GM23338 (cell line): ENCODE measurements around the gene KRTAP10-10. TPM values are rescaled to one million over a fixed set of nuclear protein-coding genes. Genes with fewer than 3 reads are reported as not detected.

Experiments used
- ATAC-seq: fragments of 200-7000 bp; cut with Tn5 transposase; 3 replicates; pipeline ENCODE4 v1.9.1; 2020
- DNase-seq: peaks from one replicate; pipeline ENCODE4 v3.0.0-alpha.2; 2015; ENCODE audit warnings: low spot score
- H2AFZ ChIP-seq: fragments of 200-600 bp; sonication (generic); 2 replicates; pipeline ENCODE4 v1.8.0; 2016; ENCODE audit warnings: antibody characterized with exemption, mild to moderate bottlenecking, moderate library complexity
- H3F3A ChIP-seq: fragments of 200-600 bp; sonication (generic); replicated peaks from 2 replicates; pipeline ENCODE4 v1.8.0; 2017; ENCODE audit warnings: antibody characterized with exemption, mixed run types, low read depth
- H3K27ac ChIP-seq: fragments of 200-600 bp; sonication (generic); 2 replicates; pipeline ENCODE4 v1.6.1; 2016; ENCODE audit warnings: low read depth
- H3K27me3 ChIP-seq: fragments of 200-600 bp; sonication (generic); 2 replicates; pipeline ENCODE4 v1.8.0; 2016; ENCODE audit warnings: mild to moderate bottlenecking, mixed run types, moderate library complexity; ENCODE audit not compliant: insufficient read depth
- H3K36me3 ChIP-seq: fragments of 200-600 bp; sonication (generic); 2 replicates; pipeline ENCODE4 v1.8.0; 2016; ENCODE audit warnings: mild to moderate bottlenecking; ENCODE audit not compliant: insufficient read depth
- H3K4me1 ChIP-seq: fragments of 200-600 bp; sonication (generic); 2 replicates; pipeline ENCODE4 v1.8.0; 2016; ENCODE audit warnings: mild to moderate bottlenecking, moderate library complexity; ENCODE audit not compliant: insufficient read depth
- H3K4me2 ChIP-seq: fragments of 200-600 bp; sonication (generic); 2 replicates; pipeline ENCODE4 v1.7.1; 2017; ENCODE audit warnings: mixed run types
- H3K4me3 ChIP-seq: fragments of 200-600 bp; sonication (generic); 2 replicates; pipeline ENCODE4 v1.6.1; 2016; ENCODE audit warnings: mixed run types
- H3K79me2 ChIP-seq: fragments of 200-600 bp; sonication (generic); replicated peaks from 2 replicates; pipeline ENCODE4 v1.8.0; 2017; ENCODE audit warnings: mild to moderate bottlenecking; ENCODE audit not compliant: insufficient read depth
- H3K9me2 ChIP-seq: fragments of 200-600 bp; sonication (generic); 2 replicates; pipeline ENCODE4 v1.8.0; 2017; ENCODE audit not compliant: insufficient read depth
- H4K20me1 ChIP-seq: fragments of 200-600 bp; sonication (generic); replicated peaks from 2 replicates; pipeline ENCODE4 v1.8.0; 2017; ENCODE audit warnings: mild to moderate bottlenecking; ENCODE audit not compliant: insufficient read depth
- H3K27ac Mint-ChIP-seq: 2 replicates; pipeline ENCODE4 v1.8.0; 2020; ENCODE audit warnings: inconsistent platforms, mild to moderate bottlenecking, moderate library complexity, mixed read lengths
- H3K27me3 Mint-ChIP-seq: 3 replicates; pipeline ENCODE4 v1.8.0; 2022; ENCODE audit warnings: low read depth, mild to moderate bottlenecking, moderate library complexity, mixed read lengths, inconsistent platforms; ENCODE audit not compliant: insufficient read depth, poor library complexity
- H3K36me3 Mint-ChIP-seq: 3 replicates; pipeline ENCODE4 v1.8.0; 2021; ENCODE audit warnings: low read depth, mild to moderate bottlenecking, inconsistent platforms, moderate library complexity, mixed read lengths
- H3K4me1 Mint-ChIP-seq: 3 replicates; pipeline ENCODE4 v1.8.0; 2020; ENCODE audit warnings: mild to moderate bottlenecking, inconsistent platforms, mixed read lengths
- H3K4me3 Mint-ChIP-seq: 3 replicates; pipeline ENCODE4 v1.8.0; 2021; ENCODE audit warnings: moderate library complexity, mild to moderate bottlenecking, inconsistent platforms, mixed read lengths
- H3K9me3 Mint-ChIP-seq: 3 replicates; pipeline ENCODE4 v1.8.0; 2020; ENCODE audit warnings: moderate library complexity, mild to moderate bottlenecking, inconsistent platforms, mixed read lengths
- CREB1 ChIP-seq: fragments of 250-450 bp; sonication (Bioruptor Pico); IDR thresholded peaks from 2 replicates; pipeline ENCODE4 v1.5.0; 2020; ENCODE audit warnings: low read depth, mild to moderate bottlenecking, moderate library complexity
- EZH2 ChIP-seq: fragments of 200-600 bp; sonication (generic); IDR thresholded peaks from one replicate; pipeline ENCODE4 v1.8.0; 2017; ENCODE audit warnings: antibody characterized with exemption, mild to moderate bottlenecking, low read depth; ENCODE audit not compliant: unreplicated experiment
- EZH2phosphoT487 ChIP-seq: fragments of 200-600 bp; sonication (generic); IDR thresholded peaks from one replicate; pipeline ENCODE4 v1.8.1; 2018; ENCODE audit warnings: antibody characterized with exemption; ENCODE audit not compliant: unreplicated experiment
- JUNB ChIP-seq: IDR thresholded peaks from one replicate; pipeline ENCODE4 v1.6.1; 2016; ENCODE audit warnings: antibody characterized with exemption; ENCODE audit not compliant: unreplicated experiment
- NANOG ChIP-seq: IDR thresholded peaks from 2 replicates; pipeline ENCODE4 v1.6.1; 2016; ENCODE audit warnings: antibody characterized with exemption, borderline replicate concordance
- POLR2AphosphoS5 ChIP-seq: IDR thresholded peaks from 2 replicates; pipeline ENCODE4 v1.6.1; 2016; ENCODE audit warnings: antibody characterized with exemption, low read depth
- STAT1 ChIP-seq: IDR thresholded peaks from one replicate; pipeline ENCODE4 v1.6.1; 2016; ENCODE audit warnings: antibody characterized with exemption; ENCODE audit not compliant: unreplicated experiment
- ZNF114 ChIP-seq: fragments of 250-450 bp; sonication (Bioruptor Pico); IDR thresholded peaks from 2 replicates; pipeline ENCODE4 v1.5.0; 2020; ENCODE audit warnings: mild to moderate bottlenecking, moderate library complexity
- ZNF331 ChIP-seq: fragments of 250-450 bp; sonication (Bioruptor Pico); IDR thresholded peaks from 2 replicates; pipeline ENCODE4 v1.5.0; 2020; ENCODE audit warnings: low read depth, mild to moderate bottlenecking, moderate library complexity
- polyA plus RNA-seq: library from polyadenylated mRNA; unstranded; fragments of >200 nt; fragmentation: Nextera tagmentation; extraction: Ambion mirVana; gene quantifications from 2 replicates; pipeline ENCODE4 v1.2.1, GENCODE V29; 2016
- total RNA-seq: library from RNA; depleted of rRNA; stranded (reverse); fragments of >200 nt; shearing (Covaris generic); gene quantifications from 2 replicates; pipeline ENCODE4 v1.2.3, GENCODE V29; 2014
- TF ChIP-seq, protein P1 (sequence below), 2 experiments: fragments of 200-600 bp in 1 of 2; sonication (generic) in 1 of 2; conservative IDR thresholded peaks; 2 replicates each; pipeline versions ENCODE4 v1.5.1 to v1.6.1; 2016 to 2017; ENCODE audit warnings: antibody characterized with exemption in 2 of 2, low read depth in 2 of 2, mild to moderate bottlenecking in 2 of 2, moderate library complexity in 1 of 2
- TF ChIP-seq, protein P2 (sequence below): fragments of 250-450 bp; sonication (Bioruptor Pico); IDR thresholded peaks from 2 replicates; pipeline ENCODE4 v1.5.0; 2020; ENCODE audit warnings: mild to moderate bottlenecking, moderate library complexity
- TF ChIP-seq, protein P3 (sequence below): IDR thresholded peaks from one replicate; pipeline ENCODE4 v1.6.1; 2018; ENCODE audit warnings: antibody characterized with exemption; ENCODE audit not compliant: unreplicated experiment
- TF ChIP-seq, protein P4 (sequence below): IDR thresholded peaks from 2 replicates; pipeline ENCODE4 v1.6.1; 2016; ENCODE audit warnings: antibody characterized with exemption

KRTAP10-10 gene
- total and polyA plus RNA-seq, 2 experiments from 2014 or later, result not detected

DNA sequence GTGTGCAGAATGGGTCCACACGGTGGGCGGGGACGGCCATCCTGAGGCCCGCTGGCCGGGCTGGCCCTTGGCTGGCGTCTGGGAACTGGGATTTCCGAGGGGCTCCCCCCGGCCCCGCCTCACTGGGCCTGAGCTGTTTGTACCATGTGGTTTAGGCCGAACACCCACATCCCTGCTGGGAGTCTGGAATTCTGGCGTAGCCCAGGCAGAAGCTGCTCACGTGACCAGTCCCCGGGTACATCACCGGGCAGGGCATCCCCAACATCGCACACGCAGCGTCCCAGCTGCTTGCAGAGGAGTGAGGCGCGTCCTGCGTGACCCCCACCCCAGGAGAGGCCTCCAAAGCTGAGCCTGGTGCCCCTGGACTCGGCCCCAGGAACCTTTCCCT is 34.7 kb upstream of the KRTAP10-10 start:
- no peaks in the 10 kb centered on the region for H3K79me2 ChIP-seq
- no peaks in the 10 kb centered on the region for H3K9me2 ChIP-seq
- Mint-ChIP-seq H3K36me3 (no peaks in the 10 kb centered on the region; the same call in 2 of the 3 replicates), H3K4me3 (no peak overlapping the region), H3K4me1 (peaks cover 22% of the 10 kb centered on the region), H3K27me3 (peaks cover 11% of the 10 kb centered on the region), H3K9me3 (peaks cover 11% of the 10 kb centered on the region), H3K27ac (no peak overlapping the region)
- no peak overlapping the region for H3K4me2 ChIP-seq
- H3K4me1 ChIP-seq, result peaks cover 3% of the 10 kb centered on the region; the same call in 1 of the 2 replicates
- DNase-seq (no peak), ATAC-seq (no peak)
- no peaks in the 10 kb centered on the region for H3K36me3 ChIP-seq
- TF ChIP-seq ZNF114 (CRISPR knock-in tag), result no peak
- TF ChIP-seq NANOG, result no peak
- TF ChIP-seq JUNB, result no peak
- TF ChIP-seq ZNF331 (CRISPR knock-in tag), result no peak
- no peak for TF ChIP-seq CREB1 (CRISPR knock-in tag)
- TF ChIP-seq, protein P1, sequence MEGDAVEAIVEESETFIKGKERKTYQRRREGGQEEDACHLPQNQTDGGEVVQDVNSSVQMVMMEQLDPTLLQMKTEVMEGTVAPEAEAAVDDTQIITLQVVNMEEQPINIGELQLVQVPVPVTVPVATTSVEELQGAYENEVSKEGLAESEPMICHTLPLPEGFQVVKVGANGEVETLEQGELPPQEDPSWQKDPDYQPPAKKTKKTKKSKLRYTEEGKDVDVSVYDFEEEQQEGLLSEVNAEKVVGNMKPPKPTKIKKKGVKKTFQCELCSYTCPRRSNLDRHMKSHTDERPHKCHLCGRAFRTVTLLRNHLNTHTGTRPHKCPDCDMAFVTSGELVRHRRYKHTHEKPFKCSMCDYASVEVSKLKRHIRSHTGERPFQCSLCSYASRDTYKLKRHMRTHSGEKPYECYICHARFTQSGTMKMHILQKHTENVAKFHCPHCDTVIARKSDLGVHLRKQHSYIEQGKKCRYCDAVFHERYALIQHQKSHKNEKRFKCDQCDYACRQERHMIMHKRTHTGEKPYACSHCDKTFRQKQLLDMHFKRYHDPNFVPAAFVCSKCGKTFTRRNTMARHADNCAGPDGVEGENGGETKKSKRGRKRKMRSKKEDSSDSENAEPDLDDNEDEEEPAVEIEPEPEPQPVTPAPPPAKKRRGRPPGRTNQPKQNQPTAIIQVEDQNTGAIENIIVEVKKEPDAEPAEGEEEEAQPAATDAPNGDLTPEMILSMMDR (conservative IDR thresholded peaks at IDR 0.05; ENCODE audit: low read depth in 2 of 2), result no peak
- no peak for TF ChIP-seq EZH2phosphoT487
- TF ChIP-seq EZH2, result no peak
- TF ChIP-seq POLR2AphosphoS5, result no peak
- TF ChIP-seq, protein P2, sequence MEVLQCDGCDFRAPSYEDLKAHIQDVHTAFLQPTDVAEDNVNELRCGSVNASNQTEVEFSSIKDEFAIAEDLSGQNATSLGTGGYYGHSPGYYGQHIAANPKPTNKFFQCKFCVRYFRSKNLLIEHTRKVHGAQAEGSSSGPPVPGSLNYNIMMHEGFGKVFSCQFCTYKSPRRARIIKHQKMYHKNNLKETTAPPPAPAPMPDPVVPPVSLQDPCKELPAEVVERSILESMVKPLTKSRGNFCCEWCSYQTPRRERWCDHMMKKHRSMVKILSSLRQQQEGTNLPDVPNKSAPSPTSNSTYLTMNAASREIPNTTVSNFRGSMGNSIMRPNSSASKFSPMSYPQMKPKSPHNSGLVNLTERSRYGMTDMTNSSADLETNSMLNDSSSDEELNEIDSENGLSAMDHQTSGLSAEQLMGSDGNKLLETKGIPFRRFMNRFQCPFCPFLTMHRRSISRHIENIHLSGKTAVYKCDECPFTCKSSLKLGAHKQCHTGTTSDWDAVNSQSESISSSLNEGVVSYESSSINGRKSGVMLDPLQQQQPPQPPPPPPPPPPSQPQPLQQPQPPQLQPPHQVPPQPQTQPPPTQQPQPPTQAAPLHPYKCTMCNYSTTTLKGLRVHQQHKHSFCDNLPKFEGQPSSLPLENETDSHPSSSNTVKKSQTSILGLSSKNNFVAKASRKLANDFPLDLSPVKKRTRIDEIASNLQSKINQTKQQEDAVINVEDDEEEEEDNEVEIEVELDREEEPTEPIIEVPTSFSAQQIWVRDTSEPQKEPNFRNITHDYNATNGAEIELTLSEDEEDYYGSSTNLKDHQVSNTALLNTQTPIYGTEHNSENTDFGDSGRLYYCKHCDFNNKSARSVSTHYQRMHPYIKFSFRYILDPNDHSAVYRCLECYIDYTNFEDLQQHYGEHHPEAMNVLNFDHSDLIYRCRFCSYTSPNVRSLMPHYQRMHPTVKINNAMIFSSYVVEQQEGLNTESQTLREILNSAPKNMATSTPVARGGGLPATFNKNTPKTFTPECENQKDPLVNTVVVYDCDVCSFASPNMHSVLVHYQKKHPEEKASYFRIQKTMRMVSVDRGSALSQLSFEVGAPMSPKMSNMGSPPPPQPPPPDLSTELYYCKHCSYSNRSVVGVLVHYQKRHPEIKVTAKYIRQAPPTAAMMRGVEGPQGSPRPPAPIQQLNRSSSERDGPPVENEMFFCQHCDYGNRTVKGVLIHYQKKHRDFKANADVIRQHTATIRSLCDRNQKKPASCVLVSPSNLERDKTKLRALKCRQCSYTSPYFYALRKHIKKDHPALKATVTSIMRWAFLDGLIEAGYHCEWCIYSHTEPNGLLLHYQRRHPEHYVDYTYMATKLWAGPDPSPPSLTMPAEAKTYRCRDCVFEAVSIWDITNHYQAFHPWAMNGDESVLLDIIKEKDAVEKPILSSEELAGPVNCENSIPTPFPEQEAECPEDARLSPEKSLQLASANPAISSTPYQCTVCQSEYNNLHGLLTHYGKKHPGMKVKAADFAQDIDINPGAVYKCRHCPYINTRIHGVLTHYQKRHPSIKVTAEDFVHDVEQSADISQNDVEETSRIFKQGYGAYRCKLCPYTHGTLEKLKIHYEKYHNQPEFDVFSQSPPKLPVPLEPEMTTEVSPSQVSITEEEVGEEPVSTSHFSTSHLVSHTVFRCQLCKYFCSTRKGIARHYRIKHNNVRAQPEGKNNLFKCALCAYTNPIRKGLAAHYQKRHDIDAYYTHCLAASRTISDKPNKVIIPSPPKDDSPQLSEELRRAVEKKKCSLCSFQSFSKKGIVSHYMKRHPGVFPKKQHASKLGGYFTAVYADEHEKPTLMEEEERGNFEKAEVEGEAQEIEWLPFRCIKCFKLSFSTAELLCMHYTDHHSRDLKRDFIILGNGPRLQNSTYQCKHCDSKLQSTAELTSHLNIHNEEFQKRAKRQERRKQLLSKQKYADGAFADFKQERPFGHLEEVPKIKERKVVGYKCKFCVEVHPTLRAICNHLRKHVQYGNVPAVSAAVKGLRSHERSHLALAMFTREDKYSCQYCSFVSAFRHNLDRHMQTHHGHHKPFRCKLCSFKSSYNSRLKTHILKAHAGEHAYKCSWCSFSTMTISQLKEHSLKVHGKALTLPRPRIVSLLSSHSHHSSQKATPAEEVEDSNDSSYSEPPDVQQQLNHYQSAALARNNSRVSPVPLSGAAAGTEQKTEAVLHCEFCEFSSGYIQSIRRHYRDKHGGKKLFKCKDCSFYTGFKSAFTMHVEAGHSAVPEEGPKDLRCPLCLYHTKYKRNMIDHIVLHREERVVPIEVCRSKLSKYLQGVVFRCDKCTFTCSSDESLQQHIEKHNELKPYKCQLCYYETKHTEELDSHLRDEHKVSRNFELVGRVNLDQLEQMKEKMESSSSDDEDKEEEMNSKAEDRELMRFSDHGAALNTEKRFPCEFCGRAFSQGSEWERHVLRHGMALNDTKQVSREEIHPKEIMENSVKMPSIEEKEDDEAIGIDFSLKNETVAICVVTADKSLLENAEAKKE (CRISPR knock-in tag), result no peak
- TF ChIP-seq, protein P3, sequence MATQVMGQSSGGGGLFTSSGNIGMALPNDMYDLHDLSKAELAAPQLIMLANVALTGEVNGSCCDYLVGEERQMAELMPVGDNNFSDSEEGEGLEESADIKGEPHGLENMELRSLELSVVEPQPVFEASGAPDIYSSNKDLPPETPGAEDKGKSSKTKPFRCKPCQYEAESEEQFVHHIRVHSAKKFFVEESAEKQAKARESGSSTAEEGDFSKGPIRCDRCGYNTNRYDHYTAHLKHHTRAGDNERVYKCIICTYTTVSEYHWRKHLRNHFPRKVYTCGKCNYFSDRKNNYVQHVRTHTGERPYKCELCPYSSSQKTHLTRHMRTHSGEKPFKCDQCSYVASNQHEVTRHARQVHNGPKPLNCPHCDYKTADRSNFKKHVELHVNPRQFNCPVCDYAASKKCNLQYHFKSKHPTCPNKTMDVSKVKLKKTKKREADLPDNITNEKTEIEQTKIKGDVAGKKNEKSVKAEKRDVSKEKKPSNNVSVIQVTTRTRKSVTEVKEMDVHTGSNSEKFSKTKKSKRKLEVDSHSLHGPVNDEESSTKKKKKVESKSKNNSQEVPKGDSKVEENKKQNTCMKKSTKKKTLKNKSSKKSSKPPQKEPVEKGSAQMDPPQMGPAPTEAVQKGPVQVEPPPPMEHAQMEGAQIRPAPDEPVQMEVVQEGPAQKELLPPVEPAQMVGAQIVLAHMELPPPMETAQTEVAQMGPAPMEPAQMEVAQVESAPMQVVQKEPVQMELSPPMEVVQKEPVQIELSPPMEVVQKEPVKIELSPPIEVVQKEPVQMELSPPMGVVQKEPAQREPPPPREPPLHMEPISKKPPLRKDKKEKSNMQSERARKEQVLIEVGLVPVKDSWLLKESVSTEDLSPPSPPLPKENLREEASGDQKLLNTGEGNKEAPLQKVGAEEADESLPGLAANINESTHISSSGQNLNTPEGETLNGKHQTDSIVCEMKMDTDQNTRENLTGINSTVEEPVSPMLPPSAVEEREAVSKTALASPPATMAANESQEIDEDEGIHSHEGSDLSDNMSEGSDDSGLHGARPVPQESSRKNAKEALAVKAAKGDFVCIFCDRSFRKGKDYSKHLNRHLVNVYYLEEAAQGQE, result no peak
- no peak for TF ChIP-seq STAT1
- TF ChIP-seq, protein P4, sequence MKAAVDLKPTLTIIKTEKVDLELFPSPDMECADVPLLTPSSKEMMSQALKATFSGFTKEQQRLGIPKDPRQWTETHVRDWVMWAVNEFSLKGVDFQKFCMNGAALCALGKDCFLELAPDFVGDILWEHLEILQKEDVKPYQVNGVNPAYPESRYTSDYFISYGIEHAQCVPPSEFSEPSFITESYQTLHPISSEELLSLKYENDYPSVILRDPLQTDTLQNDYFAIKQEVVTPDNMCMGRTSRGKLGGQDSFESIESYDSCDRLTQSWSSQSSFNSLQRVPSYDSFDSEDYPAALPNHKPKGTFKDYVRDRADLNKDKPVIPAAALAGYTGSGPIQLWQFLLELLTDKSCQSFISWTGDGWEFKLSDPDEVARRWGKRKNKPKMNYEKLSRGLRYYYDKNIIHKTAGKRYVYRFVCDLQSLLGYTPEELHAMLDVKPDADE, result no peak
- H3K27ac ChIP-seq, result no peak overlapping the region
- no peaks in the 10 kb centered on the region for H3K27me3 ChIP-seq
- no peaks in the 10 kb centered on the region for H3F3A ChIP-seq
- no peak overlapping the region for H3K4me3 ChIP-seq
- no peaks in the 10 kb centered on the region for H4K20me1 ChIP-seq
- H2AFZ ChIP-seq, result no peak overlapping the region
